GM21381 (cell line): ENCODE results near the gene HERC2.
"Not testable (repeated sequence)": the region's sequence is repeated elsewhere in the genome, so short reads cannot be mapped to it uniquely, and the experiment has no call there.

Experiments used
- ATAC-seq: cut with Tn5 transposase; IDR thresholded peaks from one replicate; pipeline ENCODE4 v1.9.1; 2021; ENCODE audit warnings: mild to moderate bottlenecking, moderate library complexity; ENCODE audit not compliant: unreplicated experiment

The HERC2 gene

GRCh38 chr15:28227303-28227702 is 94.7 kb downstream of the HERC2 start:
- ATAC-seq = not testable (repeated sequence)

DNA sequence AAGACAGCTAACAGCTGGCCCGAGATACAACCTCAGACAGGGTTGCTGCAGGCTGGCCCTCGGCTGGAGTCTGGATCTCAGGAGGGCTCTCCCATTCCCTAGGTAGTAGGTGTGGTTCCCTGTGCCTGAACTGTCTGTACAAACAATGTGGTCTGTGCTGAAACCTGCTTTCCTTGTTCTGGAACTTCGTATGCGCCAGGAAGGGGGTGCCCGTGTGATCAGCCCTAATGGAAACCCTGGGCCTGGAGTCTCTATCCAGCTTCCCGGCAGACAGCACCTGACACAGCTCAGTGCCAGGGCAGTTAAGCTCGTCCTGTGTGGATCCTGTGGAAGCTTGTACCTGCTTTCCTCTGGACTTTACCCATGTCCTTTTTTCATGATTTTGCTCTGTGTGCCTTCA is 99.4 kb downstream of the HERC2 start:
- ATAC-seq = not testable (repeated sequence)

- ATAC-seq = not testable (repeated sequence)
Measured at GRCh38 chr15:28221696-28222095, 100.3 kb downstream of the HERC2 start.

DNA sequence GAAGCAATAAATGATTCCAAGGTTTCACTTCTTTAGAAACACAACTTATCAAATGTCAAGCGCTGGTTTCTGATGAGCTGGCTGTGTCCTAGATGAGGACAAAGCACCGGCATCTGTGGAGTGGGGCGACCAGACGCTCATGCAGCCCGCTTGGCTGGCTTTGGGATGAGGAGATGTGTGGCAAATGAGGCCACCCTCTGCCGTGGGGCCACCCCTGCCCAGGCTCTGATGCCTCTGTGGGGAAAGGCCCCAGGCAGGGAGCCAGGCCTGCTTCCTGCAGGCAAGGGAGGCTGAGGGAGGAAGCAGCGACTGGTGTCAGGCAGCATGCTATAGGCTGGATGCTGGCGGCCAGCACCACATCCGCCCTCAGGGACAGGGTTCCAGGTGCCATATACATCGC is 102.9 kb downstream of the HERC2 start:
- ATAC-seq = no peak

DNA sequence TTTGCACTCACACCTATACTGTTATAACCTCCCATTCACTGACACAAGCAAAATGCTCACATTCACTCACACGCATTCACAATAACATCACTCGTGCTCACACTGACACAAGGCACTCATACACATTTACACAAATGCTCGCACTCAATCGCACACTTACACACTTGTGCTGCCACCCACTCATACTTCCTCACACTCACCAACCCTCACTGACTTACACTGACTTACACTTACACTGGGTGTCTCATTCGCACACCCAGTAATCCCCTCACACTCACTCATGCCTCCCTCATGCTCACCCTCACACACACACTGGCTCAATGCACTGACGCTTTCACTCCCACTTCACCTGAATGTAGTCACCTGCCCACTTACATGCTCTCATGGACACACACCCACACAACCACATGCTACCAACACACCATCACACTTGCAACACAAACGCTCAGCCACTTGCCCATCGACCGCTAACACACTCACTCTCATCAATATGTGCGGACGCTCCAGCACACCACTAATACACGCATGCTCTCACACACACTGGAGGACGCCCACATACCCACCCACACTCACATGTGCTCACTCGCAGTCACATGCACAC is 104.9 kb downstream of the HERC2 start:
- ATAC-seq = not testable (repeated sequence)

- not testable (repeated sequence) for ATAC-seq
Measured at GRCh38 chr15:28215521-28215920, 106.5 kb downstream of the HERC2 start.

DNA sequence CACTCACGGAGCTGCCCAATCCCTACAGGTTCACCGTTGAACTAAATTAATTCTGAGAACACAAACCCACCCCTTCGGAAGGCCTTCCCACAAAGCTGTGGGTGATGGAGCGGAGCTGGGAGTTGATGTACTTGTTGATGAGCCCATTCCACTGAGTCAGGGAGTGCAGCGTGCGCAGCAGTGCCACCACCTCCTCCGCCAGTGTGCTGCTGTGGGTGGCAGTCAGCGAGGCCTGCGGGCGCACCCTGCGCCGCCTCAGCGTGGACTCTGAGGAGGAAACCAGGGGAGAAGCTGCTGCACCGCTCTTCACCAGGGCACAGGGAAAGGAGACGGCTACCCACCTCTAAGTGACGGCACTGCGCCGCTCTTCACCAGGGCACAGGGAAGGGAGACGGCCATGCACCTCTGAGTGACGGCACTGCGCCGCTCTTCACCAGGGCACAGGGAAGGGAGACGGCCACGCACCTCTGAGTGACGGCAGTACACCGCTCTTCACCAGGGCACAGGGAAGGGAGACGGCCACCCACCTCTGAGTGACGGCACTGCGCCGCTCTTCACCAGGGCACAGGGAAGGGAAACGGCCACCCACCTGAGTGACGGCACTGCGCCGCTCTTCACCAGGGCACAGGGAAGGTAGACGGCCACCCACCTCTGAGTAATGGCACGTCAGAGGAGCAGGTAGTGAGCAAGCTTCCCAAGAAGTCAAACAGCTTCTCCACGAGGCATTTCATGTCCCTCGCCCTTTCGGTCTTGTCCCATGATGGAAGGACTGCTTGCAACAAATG is 107.8 kb downstream of the HERC2 start:
- ATAC-seq = not testable (repeated sequence)

DNA sequence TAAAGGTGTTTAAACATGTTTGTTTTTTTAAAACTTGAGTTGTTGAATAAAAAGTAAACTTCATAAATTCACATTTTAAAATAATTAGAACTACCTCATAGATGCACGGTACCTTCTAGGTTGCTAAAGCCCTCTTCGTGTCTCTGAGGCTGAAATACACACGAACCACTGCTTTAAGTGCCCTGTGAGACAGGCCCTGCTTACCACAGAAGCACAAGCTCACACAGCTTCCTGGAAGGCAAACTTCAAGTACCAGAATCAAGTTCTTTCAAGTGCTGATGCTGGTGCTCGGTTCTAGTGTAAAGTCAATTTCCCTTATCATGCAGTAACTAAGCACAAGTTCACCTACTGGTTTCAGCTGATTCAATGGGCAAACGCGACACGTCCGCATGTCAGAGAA is 108.6 kb downstream of the HERC2 start:
- ATAC-seq = not testable (repeated sequence)

- ATAC-seq = no peak
Measured at GRCh38 chr15:28208583-28208982, 113.4 kb downstream of the HERC2 start.

- ATAC-seq = not testable (repeated sequence)
Measured at GRCh38 chr15:28205640-28206039, 116.3 kb downstream of the HERC2 start.

DNA sequence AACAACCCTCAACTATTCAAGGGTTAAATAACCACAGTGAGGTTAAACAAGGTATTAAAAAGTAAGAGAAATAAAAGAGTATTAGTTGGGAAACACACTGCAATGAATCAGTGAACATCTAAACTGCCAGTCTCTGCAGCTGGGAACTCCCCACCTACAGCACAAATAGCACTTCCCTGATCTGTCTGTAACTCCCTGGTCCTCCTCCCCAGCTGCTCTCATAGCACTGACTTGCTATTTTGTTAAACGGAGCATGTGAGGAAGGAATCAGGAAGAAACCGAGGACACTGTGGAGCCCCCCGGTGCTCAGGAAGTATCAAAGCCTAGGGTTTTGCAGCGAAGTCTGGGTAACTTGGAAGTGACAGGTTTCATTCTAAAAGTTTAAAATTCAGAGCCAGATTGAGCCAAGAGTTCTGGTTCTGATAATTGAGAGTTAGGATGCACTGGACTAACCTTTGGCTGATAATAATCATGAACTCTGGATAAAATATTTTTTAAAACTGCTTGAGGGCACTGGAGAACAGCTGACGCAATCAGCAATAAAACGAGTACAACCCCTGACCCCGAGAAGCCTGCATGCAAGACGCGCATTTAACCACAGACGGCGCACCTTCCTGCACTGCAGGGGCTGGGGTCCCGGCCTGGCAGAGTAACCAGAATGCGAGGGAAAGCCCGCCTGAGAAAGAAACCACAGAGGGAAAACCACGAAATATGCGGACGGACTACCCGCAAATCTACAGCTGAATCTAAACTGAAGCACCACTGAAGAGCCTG is 118.7 kb downstream of the HERC2 start:
- ATAC-seq = not testable (repeated sequence)

DNA sequence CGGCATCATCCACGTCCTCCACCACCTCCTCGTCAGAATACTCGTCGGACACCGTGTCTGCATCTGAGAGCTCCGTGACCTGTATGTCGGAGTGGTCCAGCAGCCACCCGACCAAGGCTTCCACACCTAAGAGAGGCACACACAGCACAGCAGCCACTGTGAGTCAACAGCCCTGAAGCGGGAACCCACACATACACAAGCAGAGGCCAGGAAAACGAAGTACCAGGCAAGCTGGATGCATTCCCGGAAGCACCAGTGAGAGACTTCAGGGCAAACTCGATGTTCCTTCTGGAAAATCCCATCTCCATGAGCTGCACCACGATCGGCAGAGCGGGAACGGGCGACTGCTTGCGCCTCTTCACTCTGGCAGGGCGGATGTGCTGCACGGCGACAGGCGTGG is 119.9 kb downstream of the HERC2 start:
- not testable (repeated sequence) for ATAC-seq

- not testable (repeated sequence) for ATAC-seq
Measured at GRCh38 chr15:28198215-28198614, 123.8 kb downstream of the HERC2 start.

GRCh38 chr15:28197694-28198093 is 124.3 kb downstream of the HERC2 start:
- ATAC-seq = not testable (repeated sequence)

- ATAC-seq = not testable (repeated sequence)
Measured at GRCh38 chr15:28196581-28196980, 125.4 kb downstream of the HERC2 start.

GRCh38 chr15:28192772-28193171 is 129.2 kb downstream of the HERC2 start:
- ATAC-seq = no peak

- ATAC-seq = no peak
Measured at GRCh38 chr15:28191832-28192231, 130.1 kb downstream of the HERC2 start.

- no peak for ATAC-seq
Measured at GRCh38 chr15:28190391-28191174, 131.4 kb downstream of the HERC2 start.

DNA sequence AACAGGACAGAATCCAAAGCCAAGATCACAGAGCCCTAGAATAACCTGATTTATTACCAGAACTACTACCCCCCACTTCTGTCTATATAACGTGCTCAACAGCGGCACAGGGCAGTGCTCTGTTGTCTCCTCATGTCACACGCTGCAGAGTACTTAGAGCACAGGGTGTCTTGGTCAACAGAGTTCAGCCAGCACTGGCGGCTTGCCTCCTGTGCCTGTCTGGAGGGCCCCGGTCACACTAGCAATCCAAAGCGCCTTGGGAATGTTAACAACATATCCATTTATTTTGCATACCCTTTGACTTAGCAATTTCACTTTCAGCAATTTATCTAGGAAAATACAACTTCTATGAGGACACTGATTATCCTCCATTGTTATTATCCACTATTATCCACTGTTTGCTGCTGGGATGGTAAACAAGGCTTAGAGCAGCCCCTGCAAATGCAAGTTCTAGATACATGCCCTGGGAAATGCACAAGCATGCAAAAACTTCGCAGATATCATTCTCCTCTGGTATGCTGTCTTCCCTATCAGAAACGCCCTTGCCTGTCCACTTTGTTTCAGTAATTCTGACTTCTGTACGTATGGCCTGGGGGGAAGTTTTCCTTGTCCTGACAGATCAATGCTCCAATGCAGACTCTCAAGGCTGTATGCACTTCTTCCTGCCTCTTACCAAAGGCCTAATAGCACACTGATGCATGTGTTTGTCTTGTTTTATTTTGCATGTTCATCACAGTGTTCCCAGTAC is 136.7 kb downstream of the HERC2 start:
- ATAC-seq = no peak

GRCh38 chr15:28184166-28184565 is 137.8 kb downstream of the HERC2 start:
- ATAC-seq = no peak
